GM06990 (cell line): ENCODE results near the gene CCDC102A.
"Not testable (repeated sequence)": the region's sequence is repeated elsewhere in the genome, so short reads cannot be mapped to it uniquely, and the experiment has no call there.

Experiments used
- DNase-seq: peaks from one replicate; pipeline ENCODE4 v3.0.0-alpha.2; 2011; ENCODE audit not compliant: insufficient read length; ENCODE audit errors: extremely low read depth
- H3K27me3 ChIP-seq: replicated peaks from 2 replicates; pipeline ENCODE4 v1.6.0; 2011; ENCODE audit warnings: low read length; ENCODE audit not compliant: control insufficient read depth, insufficient read depth
- H3K36me3 ChIP-seq: 2 replicates; pipeline ENCODE4 v1.5.1; 2011; ENCODE audit warnings: low read length; ENCODE audit not compliant: control insufficient read depth, insufficient read depth
- H3K4me3 ChIP-seq: replicated peaks from 2 replicates; pipeline ENCODE4 v1.5.1; 2011; ENCODE audit warnings: low read depth, mild to moderate bottlenecking, control low read depth, low read length
- TF ChIP-seq, protein P1 (sequence below): IDR thresholded peaks from 2 replicates; pipeline ENCODE4 v1.5.1; 2011; ENCODE audit warnings: low read length, control low read depth, mild to moderate bottlenecking, inconsistent platforms; ENCODE audit not compliant: insufficient read depth, poor library complexity, severe bottlenecking

CCDC102A gene

DNA sequence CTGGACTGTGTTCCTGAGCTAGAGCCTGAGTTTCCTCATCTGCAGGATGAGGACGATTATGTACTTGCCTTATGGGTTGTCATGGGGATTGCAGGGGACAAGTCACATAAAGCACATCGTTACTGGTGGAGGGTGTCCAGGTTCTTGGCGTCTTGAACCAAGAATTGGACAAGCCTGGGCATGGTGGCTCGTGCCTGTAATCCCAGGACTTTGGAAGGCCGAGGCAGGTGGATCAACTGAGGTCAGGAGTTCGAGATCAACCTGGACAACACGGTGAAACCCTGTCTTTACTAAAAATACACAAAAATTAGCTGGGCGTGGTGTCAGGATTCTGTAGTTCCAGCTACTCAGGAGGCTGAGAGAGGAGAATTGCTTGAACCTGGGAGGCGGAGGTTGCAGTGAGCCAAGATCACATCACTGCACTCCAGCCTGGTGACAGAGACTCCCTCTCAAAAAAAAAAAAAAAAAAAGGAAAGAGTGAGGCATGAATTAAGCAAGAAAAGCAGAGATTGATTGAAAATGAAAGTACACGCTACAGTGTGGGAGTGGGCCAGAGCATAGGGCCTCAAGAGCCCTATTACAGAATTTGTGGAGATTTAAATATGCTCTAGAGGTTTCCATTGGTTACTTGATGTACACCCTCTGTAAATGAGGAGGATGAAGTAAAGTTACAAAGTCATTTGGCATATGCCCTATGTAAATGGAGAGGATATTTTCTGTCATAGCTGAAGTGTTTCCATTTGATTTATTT is 36.8 kb upstream of the CCDC102A start:
- TF ChIP-seq, protein P1, sequence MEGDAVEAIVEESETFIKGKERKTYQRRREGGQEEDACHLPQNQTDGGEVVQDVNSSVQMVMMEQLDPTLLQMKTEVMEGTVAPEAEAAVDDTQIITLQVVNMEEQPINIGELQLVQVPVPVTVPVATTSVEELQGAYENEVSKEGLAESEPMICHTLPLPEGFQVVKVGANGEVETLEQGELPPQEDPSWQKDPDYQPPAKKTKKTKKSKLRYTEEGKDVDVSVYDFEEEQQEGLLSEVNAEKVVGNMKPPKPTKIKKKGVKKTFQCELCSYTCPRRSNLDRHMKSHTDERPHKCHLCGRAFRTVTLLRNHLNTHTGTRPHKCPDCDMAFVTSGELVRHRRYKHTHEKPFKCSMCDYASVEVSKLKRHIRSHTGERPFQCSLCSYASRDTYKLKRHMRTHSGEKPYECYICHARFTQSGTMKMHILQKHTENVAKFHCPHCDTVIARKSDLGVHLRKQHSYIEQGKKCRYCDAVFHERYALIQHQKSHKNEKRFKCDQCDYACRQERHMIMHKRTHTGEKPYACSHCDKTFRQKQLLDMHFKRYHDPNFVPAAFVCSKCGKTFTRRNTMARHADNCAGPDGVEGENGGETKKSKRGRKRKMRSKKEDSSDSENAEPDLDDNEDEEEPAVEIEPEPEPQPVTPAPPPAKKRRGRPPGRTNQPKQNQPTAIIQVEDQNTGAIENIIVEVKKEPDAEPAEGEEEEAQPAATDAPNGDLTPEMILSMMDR = no peak
- DNase-seq = no peak
- peaks cover 37% of the 10 kb centered on the region for H3K36me3 ChIP-seq
- no peaks in the 10 kb centered on the region for H3K27me3 ChIP-seq
- H3K4me3 ChIP-seq = no peak overlapping the region

DNA sequence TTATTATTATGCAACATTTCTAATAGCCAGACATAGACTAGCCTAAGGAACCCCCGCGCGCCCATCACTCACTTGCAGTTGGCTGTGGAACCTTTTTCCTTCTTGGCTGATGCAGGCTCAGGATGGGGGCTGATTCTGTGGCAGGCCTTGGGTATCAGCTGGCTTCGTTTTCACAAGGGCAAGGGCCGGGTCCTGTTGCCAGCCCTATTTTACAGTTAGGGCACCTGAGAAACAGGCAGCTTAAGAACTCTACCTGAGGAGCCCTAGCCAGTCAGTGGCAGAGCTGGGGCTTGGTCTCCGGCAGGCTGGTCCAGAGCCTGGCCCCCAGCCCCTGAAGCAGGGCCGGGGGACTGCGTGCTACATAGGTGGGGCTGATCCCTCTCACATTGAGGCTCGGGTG is 34.7 kb upstream of the CCDC102A start:
- Histone ChIP-seq H3K36me3 (peaks cover 52% of the 10 kb centered on the region), H3K4me3 (no peak overlapping the region), H3K27me3 (no peaks in the 10 kb centered on the region)
- DNase-seq = no peak
- TF ChIP-seq, protein P1 = no peak

DNA sequence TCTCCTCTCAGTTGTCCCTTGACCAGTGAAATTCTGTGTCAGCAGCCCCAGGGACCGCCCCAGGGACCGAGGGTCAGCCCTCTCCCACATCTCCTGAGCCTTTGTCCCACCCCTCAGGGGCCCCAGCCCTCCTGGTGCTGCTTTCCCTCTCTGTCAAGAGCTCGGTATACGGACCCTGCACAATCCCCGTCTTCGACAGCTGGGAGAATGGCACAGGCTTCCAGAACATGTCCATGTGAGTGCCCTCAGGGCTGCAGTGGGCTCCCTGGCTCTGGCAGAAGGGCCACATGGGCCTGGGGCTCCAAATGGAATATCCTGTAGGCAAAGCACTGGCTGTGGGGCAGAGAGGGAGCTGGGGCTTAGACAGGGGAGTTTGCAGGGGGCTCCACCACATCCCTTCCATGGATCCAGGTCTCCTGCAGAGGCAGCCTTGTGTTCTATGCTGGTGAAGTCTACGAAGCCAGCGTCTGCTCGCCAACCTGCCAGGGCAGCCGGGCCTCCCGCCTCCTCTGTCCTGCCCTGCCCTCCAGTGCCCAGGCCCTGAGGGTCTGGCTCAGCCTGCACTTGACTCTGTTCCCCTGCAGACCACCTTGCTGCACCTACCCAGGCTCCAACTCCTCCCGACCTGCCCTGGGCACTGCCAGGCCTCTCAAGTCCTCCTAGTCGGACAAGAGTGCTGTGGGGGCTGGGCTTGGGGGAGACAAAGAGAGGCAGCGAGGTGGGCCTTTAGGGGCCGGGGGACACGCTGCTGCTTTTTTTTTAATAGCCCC is 34.1 kb upstream of the CCDC102A start:
- TF ChIP-seq, protein P1 = no peak
- Histone ChIP-seq H3K4me3 (no peak overlapping the region), H3K27me3 (no peaks in the 10 kb centered on the region), H3K36me3 (peaks cover 56% of the 10 kb centered on the region)
- no peak for DNase-seq

DNA sequence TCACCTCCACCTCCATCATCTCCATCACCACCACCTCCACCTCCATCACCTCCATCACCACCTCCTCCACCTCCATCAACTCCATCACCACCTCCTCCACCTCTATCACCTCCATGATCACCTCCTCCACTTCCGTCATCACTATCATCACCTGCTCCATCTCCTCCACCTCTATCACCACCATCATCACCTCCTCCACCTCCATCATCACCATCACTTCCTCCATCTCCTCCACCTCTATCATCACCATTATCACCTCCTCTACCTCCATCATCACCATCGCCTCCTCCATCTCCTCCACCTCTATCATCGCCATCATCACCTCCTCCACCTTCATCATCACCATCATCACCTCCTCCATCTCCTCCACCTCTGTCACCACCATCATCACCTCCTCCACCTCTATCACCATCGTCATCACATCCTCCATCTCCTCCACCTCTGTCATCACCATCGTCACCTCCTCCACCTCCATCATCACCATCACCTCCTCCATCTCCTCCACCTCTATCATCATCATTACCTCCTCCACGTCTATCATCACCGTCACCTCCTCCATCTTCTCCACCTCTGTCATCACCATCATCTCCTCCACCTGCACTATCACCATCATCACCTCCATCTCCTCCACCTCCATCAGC is 33.1 kb upstream of the CCDC102A start:
- DNase-seq = no peak
- TF ChIP-seq, protein P1 = no peak
- Histone ChIP-seq H3K4me3 (no peak overlapping the region), H3K36me3 (peaks cover 59% of the 10 kb centered on the region), H3K27me3 (no peaks in the 10 kb centered on the region)

DNA sequence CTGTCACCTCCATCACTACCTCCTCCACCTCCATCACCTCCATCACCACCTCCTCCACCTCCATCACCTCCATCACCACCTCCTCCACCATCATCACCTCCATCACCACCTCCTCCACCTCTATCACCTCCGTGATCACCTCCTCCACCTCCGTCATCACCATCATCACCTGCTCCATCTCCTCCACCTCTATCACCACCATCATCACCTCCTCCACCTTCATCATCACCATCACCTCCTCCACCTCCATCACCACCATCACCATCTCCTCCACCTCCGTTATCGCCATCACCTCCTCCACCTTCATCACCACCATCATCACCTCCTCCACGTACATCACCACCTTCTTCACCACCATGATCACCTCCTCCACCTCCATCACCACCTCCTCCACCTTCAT is 32.4 kb upstream of the CCDC102A start:
- not testable (repeated sequence) for H3K27me3 ChIP-seq, H3K4me3 ChIP-seq, DNase-seq
- peaks cover 56% of the 10 kb centered on the region for H3K36me3 ChIP-seq

DNA sequence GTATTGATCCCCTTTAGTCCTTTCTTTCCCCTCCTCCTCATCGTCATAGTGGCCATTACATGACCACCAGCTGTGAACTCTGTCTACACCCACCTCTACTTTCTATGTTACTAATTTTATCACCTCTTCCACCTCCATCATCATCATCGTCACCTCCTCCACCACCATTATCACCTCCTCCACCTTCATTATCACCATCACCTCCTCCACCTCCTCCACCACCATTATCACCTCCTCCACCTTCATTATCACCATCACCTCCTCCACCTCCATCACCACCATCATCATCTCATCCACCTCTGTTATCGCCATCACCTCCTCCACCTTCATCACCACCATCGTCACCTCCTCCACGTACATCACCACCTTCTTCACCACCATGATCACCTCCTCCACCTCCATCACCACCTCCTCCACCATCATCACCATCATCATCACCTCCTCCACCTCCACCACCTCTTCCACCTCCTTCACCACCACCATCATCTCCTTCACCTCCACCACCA is 31.9 kb upstream of the CCDC102A start:
- DNase-seq = no peak
- H3K36me3 ChIP-seq = peaks cover 61% of the 10 kb centered on the region

More for the DNA sequence above, 31.9 kb upstream of the CCDC102A start:
- H3K27me3 ChIP-seq = no peaks in the 10 kb centered on the region
- TF ChIP-seq, protein P1 = no peak
- no peak overlapping the region for H3K4me3 ChIP-seq
